ENCODE measurements around the gene BCAS3. TPM values are rescaled to one million over a fixed set of nuclear protein-coding genes. Genes with fewer than 3 reads are reported as not detected.
A peak's percentile ranks its signal among the peaks of the same experiment; 100 is the strongest.

Gene BCAS3
- total RNA-seq, 1 donor from 2014 or later, result 44.8 TPM

DNA sequence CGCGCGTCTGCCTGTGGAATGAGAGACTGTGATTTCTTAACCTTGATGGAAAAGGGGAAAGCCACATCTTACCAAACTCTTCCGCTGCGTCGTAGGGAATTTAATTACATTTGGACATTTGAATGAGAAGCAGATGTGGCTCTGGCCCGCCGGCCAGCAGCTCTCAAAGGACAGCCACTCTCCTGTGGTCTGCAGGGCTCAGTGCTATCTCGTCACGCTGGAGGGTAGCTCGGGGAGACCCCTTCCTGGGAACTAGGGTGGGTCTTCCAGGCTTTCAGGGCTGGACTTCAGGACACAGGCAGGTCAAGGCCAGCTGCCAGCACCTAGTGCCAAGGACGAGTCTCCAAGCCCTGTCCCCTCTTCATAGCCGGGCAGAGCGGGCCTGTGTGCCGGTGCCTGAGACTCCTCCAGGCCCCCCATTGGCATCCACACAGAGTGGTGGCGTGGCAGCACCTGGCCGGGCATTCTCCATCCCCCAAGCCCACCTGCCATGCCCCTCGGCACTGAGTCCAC, 706.1 kb downstream of the BCAS3 start:
- Mint-ChIP-seq H3K27ac (ENCODE audit: unreplicated experiment) (no peak overlapping the region), H3K27me3 (ENCODE audit: unreplicated experiment) (peaks cover 13% of the 10 kb centered on the region), H3K4me1 (ENCODE audit: low read depth, unreplicated experiment) (peaks cover 16% of the 10 kb centered on the region), H3K36me3 (ENCODE audit: unreplicated experiment) (no peaks in the 10 kb centered on the region), H3K9me3 (ENCODE audit: unreplicated experiment) (peaks cover 10% of the 10 kb centered on the region), H3K4me3 (ENCODE audit: unreplicated experiment) (no peak overlapping the region)
- TF ChIP-seq, protein P1, sequence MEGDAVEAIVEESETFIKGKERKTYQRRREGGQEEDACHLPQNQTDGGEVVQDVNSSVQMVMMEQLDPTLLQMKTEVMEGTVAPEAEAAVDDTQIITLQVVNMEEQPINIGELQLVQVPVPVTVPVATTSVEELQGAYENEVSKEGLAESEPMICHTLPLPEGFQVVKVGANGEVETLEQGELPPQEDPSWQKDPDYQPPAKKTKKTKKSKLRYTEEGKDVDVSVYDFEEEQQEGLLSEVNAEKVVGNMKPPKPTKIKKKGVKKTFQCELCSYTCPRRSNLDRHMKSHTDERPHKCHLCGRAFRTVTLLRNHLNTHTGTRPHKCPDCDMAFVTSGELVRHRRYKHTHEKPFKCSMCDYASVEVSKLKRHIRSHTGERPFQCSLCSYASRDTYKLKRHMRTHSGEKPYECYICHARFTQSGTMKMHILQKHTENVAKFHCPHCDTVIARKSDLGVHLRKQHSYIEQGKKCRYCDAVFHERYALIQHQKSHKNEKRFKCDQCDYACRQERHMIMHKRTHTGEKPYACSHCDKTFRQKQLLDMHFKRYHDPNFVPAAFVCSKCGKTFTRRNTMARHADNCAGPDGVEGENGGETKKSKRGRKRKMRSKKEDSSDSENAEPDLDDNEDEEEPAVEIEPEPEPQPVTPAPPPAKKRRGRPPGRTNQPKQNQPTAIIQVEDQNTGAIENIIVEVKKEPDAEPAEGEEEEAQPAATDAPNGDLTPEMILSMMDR (IDR thresholded peaks at IDR 0.05; ENCODE audit: partially characterized antibody, unreplicated experiment), result no peak
- no peak for DNase-seq

DNA sequence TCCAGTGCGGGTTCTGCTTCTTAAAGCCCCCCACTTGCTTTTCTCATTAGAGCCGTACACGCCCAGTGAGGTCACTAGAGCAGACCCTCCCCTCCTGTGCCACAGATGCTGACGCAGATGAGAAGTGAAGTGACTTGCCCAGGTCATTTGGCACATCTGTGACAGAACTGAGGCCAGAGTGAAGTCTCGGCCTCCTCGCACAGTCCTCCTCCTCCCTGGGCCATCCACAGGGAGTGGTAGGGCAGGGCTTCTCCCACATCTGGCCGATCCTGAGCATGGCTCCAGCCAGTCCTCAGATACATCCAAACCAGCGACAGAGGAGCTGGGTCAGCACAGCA, 706.7 kb downstream of the BCAS3 start:
- peaks cover 16% of the 10 kb centered on the region for H3K27me3 Mint-ChIP-seq (ENCODE audit: unreplicated experiment)
- H3K27ac Mint-ChIP-seq (ENCODE audit: unreplicated experiment), result no peak overlapping the region
- H3K9me3 Mint-ChIP-seq (ENCODE audit: unreplicated experiment), result peaks cover 10% of the 10 kb centered on the region
- TF ChIP-seq, protein P1 (IDR thresholded peaks at IDR 0.05; ENCODE audit: partially characterized antibody, unreplicated experiment), result no peak
- peaks cover 19% of the 10 kb centered on the region for H3K4me1 Mint-ChIP-seq (ENCODE audit: low read depth, unreplicated experiment)
- no peak overlapping the region for H3K4me3 Mint-ChIP-seq (ENCODE audit: unreplicated experiment)
- H3K36me3 Mint-ChIP-seq (ENCODE audit: unreplicated experiment), result no peaks in the 10 kb centered on the region
- peak; percentile 12 for DNase-seq

DNA sequence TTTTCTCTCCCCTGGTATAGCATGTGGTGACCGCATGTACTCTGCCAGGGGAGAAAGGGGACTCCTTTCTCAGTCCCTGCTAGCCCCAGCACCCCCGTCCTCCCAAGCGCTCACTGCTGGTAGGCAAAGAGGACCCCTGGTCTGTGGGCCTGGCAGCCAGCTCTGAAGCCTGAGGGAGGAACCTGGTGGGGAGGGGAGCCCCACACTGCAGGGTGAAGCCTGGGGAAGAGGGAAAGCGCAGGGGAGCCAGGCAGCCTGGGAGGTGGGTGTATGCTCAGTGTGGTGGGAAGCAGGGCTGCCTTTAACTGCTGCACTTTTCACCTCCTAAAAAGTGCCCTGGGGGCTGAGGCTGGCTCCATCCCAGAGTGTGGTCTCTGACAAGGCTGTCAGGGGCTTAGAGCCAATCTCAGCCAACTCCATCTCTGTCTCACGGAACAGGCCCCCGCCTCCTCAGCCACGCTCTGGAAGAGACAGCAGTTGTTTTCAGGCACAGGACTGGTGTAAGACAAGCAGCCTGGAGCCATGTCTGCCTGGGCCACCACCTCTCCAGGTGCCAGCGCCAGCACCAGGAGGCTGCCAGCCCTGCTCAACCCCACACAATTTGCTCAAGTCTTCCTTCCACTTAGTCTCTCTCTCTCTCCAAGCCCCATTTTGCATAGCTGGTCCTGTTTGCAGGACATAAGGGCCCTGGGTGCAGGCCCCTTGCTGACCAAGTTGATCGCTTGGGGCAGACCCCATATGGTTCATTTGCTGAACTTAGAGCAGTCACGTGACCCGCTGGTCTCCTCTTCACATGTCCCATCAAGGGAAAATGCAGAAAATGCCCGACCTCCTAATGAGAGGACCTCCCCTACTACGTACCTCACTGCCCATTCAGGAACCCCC, 707.3 kb downstream of the BCAS3 start:
- Mint-ChIP-seq H3K27ac (ENCODE audit: unreplicated experiment) (peak overlapping the region; percentile 64), H3K9me3 (ENCODE audit: unreplicated experiment) (peaks cover 10% of the 10 kb centered on the region), H3K4me3 (ENCODE audit: unreplicated experiment) (peak overlapping the region; percentile 49), H3K27me3 (ENCODE audit: unreplicated experiment) (peaks cover 17% of the 10 kb centered on the region), H3K36me3 (ENCODE audit: unreplicated experiment) (no peaks in the 10 kb centered on the region), H3K4me1 (ENCODE audit: low read depth, unreplicated experiment) (peaks cover 20% of the 10 kb centered on the region)
- TF ChIP-seq, protein P1 (IDR thresholded peaks at IDR 0.05; ENCODE audit: partially characterized antibody, unreplicated experiment), result no peak
- DNase-seq, result peak; percentile 23

DNA sequence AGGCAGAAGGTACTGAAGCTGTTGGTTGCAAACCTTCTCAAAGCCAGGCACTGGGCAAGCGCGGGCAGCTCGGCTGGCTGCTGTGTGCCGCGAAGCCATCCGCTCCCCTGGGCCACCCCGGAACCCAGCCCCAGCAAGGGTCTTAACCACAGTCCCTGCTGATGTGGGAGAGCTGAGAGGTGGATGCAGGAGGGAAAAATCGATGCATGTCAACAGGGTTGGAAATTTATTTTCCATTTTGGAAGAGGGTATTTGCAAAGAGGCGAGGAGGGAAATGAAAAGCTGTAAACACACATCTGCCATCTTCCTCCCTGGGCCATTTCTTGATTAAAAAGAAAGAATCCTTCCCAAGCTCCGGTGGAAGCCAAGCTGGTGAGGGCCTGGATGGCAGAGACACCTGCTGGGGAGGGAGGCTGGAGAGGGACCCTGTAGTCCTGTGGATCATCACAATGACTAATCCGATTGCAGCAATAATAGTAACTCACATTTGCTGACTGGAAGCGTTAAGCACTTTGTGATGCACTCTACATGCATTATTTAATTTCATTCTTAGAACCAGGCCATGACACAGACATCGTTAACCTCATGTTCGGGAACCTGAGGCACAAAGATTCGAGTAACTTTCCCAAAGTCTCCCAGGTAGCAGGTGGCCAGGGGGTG, 708.1 kb downstream of the BCAS3 start:
- Mint-ChIP-seq H3K9me3 (ENCODE audit: unreplicated experiment) (peaks cover 10% of the 10 kb centered on the region), H3K4me3 (ENCODE audit: unreplicated experiment) (no peak overlapping the region), H3K36me3 (ENCODE audit: unreplicated experiment) (no peaks in the 10 kb centered on the region), H3K27ac (ENCODE audit: unreplicated experiment) (no peak overlapping the region), H3K27me3 (ENCODE audit: unreplicated experiment) (peaks cover 14% of the 10 kb centered on the region), H3K4me1 (ENCODE audit: low read depth, unreplicated experiment) (peaks cover 16% of the 10 kb centered on the region)
- TF ChIP-seq, protein P1 (IDR thresholded peaks at IDR 0.05; ENCODE audit: partially characterized antibody, unreplicated experiment), result no peak
- peak; percentile 9 for DNase-seq

Data from glutamatergic neuron (in vitro differentiated cells).